ENCODE results near the gene C10orf53.

- no peak for TF ChIP-seq POLR2A (IDR thresholded peaks at IDR 0.05)
- TF ChIP-seq, protein P1, sequence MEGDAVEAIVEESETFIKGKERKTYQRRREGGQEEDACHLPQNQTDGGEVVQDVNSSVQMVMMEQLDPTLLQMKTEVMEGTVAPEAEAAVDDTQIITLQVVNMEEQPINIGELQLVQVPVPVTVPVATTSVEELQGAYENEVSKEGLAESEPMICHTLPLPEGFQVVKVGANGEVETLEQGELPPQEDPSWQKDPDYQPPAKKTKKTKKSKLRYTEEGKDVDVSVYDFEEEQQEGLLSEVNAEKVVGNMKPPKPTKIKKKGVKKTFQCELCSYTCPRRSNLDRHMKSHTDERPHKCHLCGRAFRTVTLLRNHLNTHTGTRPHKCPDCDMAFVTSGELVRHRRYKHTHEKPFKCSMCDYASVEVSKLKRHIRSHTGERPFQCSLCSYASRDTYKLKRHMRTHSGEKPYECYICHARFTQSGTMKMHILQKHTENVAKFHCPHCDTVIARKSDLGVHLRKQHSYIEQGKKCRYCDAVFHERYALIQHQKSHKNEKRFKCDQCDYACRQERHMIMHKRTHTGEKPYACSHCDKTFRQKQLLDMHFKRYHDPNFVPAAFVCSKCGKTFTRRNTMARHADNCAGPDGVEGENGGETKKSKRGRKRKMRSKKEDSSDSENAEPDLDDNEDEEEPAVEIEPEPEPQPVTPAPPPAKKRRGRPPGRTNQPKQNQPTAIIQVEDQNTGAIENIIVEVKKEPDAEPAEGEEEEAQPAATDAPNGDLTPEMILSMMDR (IDR thresholded peaks at IDR 0.05) = no peak
Observed at GRCh38 chr10:49647554-49647953, 31.9 kb upstream of the C10orf53 start.
